ENCODE measurements around the gene TLK2.
"Not testable (repeated sequence)": the region's sequence is repeated elsewhere in the genome, so short reads cannot be mapped to it uniquely, and the experiment has no call there.

Gene TLK2

GRCh38 chr17:62558941-62559340, 80.3 kb downstream of the TLK2 start:
- not testable (repeated sequence) for DNase-seq (ENCODE audit: low read depth, low spot score)

GRCh38 chr17:62560971-62561370, 82.3 kb downstream of the TLK2 start:
- DNase-seq (ENCODE audit: low read depth, low spot score): not testable (repeated sequence)

GRCh38 chr17:62562656-62563055, 84.0 kb downstream of the TLK2 start:
- peak; percentile 41 for DNase-seq (ENCODE audit: low read depth, low spot score)

GRCh38 chr17:62565817-62566216, 87.2 kb downstream of the TLK2 start:
- DNase-seq (ENCODE audit: low read depth, low spot score): no peak

- no peak for DNase-seq (ENCODE audit: low read depth, low spot score)
These were observed 88.5 kb downstream of the TLK2 start for GRCh38 chr17:62566996-62567578.

GRCh38 chr17:62572488-62572887, 93.9 kb downstream of the TLK2 start:
- no peak for DNase-seq (ENCODE audit: low read depth, low spot score)

- DNase-seq (ENCODE audit: low read depth, low spot score): peak; percentile 24
These were observed 94.3 kb downstream of the TLK2 start for GRCh38 chr17:62572888-62573401.

- no peak for DNase-seq (ENCODE audit: low read depth, low spot score)
These were observed 95.0 kb downstream of the TLK2 start for GRCh38 chr17:62573480-62574117.

- no peak for DNase-seq (ENCODE audit: low read depth, low spot score)
These were observed 97.8 kb downstream of the TLK2 start for GRCh38 chr17:62576382-62576781.

- no peak for DNase-seq (ENCODE audit: low read depth, low spot score)
These were observed 100.3 kb downstream of the TLK2 start for GRCh38 chr17:62578757-62579487.

GRCh38 chr17:62580947-62581346, 102.3 kb downstream of the TLK2 start:
- no peak for DNase-seq (ENCODE audit: low read depth, low spot score)

- no peak for DNase-seq (ENCODE audit: low read depth, low spot score)
These were observed 103.1 kb downstream of the TLK2 start for GRCh38 chr17:62581764-62582163.

- DNase-seq (ENCODE audit: low read depth, low spot score): no peak
These were observed 108.9 kb downstream of the TLK2 start for GRCh38 chr17:62587554-62587953.

GRCh38 chr17:62588109-62588508, 109.5 kb downstream of the TLK2 start:
- DNase-seq (ENCODE audit: low read depth, low spot score): no peak

GRCh38 chr17:62591333-62591732, 112.7 kb downstream of the TLK2 start:
- DNase-seq (ENCODE audit: low read depth, low spot score): no peak

- not testable (repeated sequence) for DNase-seq (ENCODE audit: low read depth, low spot score)
These were observed 113.2 kb downstream of the TLK2 start for GRCh38 chr17:62591822-62592221.

GRCh38 chr17:62592341-62593099, 113.9 kb downstream of the TLK2 start:
- DNase-seq (ENCODE audit: low read depth, low spot score): peak; percentile 83

- DNase-seq (ENCODE audit: low read depth, low spot score): no peak
These were observed 116.9 kb downstream of the TLK2 start for GRCh38 chr17:62595484-62595883.

GRCh38 chr17:62596662-62597061, 118.0 kb downstream of the TLK2 start:
- no peak for DNase-seq (ENCODE audit: low read depth, low spot score)

GRCh38 chr17:62597150-62597549, 118.5 kb downstream of the TLK2 start:
- no peak for DNase-seq (ENCODE audit: low read depth, low spot score)

- no peak for DNase-seq (ENCODE audit: low read depth, low spot score)
These were observed 119.3 kb downstream of the TLK2 start for GRCh38 chr17:62597920-62598319.

All from brain pericyte (primary cell).